Sigmoid colon (tissue), 4 donors: ENCODE results near the gene TCF15.

Source experiments
- EP300 ChIP-seq, 4 donors: sonication (generic); formaldehyde crosslinking; IDR thresholded peaks; one replicate each; pipeline ENCODE4 v1.6.1; 2017; ENCODE audit warnings: antibody characterized with exemption in 4 of 4
- POLR2A ChIP-seq, 2 donors: fragments of 450-650 bp; IDR thresholded peaks; one replicate each; pipeline ENCODE4 v1.6.1; 2016; ENCODE audit warnings: antibody characterized with exemption in 2 of 2, mild to moderate bottlenecking in 2 of 2, moderate library complexity in 2 of 2
- POLR2AphosphoS5 ChIP-seq, 4 donors: sonication (generic); formaldehyde crosslinking; IDR thresholded peaks; one replicate each; pipeline ENCODE4 v1.6.1; 2017; ENCODE audit warnings: antibody characterized with exemption in 4 of 4
- TF ChIP-seq, protein P1 (sequence below), 4 experiments: fragments of 450-650 bp in 3 of 4; fragments of 200-600 bp in 1 of 4; IDR thresholded peaks; one replicate each; pipeline ENCODE4 v1.5.1; 2016 to 2019; ENCODE audit warnings: antibody characterized with exemption in 4 of 4, mild to moderate bottlenecking in 3 of 4, moderate library complexity in 2 of 4

DNA sequence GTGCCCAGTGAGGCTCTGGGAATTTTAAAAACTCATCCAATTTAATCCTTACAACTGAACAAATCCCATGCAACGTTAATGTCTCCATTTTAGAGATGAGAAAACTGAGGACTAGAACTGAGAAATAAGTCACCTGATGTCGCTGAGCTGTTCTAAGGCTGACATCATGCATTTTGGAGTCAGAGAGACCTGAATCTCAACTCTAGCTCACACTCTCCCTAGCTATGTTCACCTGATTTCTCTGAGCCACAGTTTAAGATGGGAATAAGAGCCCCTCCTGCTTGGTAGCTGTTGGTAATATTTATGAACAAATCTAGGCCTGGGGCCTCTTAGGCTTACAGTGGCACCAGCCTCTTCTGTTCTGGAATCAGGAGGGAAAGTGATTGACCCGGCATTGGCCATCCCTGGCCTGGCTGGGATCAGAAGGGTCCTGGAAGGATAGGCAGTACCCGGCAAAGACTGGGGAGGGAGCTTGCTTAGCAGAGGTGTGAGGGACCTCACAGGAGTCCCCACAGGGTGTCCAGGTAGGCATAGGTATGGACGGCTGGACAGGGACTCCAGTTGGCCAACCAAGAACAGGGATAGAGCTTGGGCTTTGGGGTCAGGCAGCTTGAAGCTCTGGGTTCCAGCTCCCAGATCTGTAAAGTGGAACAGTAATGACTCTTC is 47.7 kb downstream of the TCF15 start:
- TF ChIP-seq, protein P1, sequence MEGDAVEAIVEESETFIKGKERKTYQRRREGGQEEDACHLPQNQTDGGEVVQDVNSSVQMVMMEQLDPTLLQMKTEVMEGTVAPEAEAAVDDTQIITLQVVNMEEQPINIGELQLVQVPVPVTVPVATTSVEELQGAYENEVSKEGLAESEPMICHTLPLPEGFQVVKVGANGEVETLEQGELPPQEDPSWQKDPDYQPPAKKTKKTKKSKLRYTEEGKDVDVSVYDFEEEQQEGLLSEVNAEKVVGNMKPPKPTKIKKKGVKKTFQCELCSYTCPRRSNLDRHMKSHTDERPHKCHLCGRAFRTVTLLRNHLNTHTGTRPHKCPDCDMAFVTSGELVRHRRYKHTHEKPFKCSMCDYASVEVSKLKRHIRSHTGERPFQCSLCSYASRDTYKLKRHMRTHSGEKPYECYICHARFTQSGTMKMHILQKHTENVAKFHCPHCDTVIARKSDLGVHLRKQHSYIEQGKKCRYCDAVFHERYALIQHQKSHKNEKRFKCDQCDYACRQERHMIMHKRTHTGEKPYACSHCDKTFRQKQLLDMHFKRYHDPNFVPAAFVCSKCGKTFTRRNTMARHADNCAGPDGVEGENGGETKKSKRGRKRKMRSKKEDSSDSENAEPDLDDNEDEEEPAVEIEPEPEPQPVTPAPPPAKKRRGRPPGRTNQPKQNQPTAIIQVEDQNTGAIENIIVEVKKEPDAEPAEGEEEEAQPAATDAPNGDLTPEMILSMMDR (IDR thresholded peaks at IDR 0.05): no peak
- TF ChIP-seq EP300 (IDR thresholded peaks at IDR 0.05): no peak
- no peak for TF ChIP-seq POLR2A (IDR thresholded peaks at IDR 0.05)
- no peak for TF ChIP-seq POLR2AphosphoS5 (IDR thresholded peaks at IDR 0.05)
